Amniotic epithelial cell (primary cell): ENCODE measurements around the gene GIGYF1.

Experiments used
- DNase-seq: peaks from one replicate; pipeline ENCODE4 v3.0.0-alpha.2; 2010; ENCODE audit warnings: low read depth

GIGYF1 gene

DNA sequence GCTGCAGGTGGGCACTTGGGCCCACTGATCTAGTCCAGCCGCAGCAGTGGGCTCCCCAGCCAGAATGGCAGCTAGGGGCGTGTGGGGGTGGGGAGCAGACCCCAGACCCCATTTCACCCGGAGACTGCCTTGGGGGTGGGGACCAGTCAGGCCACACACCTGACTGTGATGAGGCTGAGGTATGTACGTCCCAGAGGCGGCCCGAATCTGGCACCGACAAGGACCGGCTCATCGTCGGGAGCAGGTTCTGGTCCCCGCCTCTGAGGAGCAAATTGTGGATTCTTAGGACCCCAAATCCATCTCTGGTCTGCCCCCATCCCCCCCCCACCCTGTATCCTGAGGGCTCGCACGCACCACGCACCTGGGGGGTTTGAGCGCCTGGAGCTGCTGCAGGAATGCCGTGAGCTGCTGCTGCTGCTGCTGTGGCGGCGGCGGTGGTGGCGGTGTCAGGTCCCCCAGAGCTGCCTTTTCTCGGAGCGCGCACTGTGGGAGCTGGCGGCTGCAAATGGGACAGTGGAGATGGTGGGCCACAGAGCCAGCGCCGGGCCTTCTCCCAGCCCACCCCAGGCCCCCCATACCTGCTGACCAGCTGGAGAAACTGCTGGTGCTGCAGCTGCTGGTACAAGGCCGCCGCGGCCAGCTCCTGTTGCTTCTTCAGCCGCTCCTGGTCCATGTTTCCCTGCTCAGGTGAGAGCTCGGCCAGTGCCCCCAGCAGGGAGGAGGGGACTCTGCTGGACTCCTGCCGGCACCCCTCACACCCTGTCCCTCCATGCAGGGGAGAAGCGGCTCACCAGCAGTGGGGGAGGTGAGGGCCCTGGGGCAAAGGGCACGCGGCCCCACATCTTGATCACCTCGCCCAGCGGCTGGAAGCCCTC is 10.2 kb downstream of the GIGYF1 start:
- no peak for DNase-seq

DNA sequence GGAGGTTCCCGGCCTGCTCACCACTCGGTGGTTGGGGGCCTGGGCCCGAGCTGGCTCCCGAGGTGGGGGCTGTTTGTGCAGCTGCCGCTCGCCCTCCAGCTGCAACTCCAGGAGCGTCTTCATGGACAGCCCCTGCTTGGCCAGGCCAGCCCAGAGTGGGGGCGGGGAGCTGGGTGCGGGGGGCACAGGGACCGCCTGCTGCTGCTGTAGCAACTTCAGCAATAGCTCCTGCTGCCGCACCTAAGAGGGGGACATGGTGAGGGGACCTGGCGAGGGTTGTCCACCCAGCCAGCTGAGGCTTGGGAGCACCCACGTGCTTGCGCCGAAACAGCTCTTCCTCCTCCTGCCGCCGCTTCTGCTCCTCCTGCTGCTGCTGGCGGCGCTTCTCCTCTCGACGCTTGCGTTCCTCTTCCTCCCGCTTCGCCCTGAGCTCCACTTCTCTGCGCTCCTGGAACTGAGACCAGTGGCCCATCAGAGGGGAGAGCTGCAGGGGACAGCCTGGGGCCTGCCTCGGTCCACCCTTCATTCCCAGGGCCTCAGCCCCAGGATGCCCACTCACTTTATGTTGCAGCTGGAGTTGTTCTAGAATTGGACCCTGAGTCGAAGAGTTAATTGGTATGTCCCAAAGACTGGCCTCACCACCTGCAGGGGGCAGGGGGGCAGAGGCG is 10.9 kb downstream of the GIGYF1 start:
- DNase-seq: no peak

DNA sequence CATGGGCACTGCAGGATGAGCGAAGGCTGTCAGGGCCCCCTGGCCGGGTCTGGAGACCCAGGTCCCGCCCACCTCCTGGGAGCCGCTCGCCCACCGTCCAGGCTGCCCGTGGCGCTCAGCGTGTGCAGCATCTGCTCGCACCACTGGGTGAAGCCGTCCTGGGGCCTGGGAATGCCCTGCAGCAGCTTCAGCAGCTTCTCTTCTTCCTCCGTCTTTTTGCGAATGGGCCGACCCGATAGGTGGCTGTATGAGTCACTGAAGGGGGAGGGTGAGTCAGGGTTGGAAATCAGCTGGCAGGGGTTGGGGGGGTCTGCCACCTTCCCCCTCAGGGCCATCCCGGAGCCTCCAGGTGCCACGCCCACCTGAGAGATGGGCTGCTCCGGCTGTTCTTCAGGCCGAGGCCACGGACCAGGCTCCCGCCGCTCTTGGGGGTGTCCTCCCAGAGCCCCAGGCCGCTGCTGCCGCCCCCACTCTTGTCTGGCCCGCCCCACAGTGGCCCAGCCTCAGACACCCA is 11.8 kb downstream of the GIGYF1 start:
- DNase-seq: peak; percentile 40

DNA sequence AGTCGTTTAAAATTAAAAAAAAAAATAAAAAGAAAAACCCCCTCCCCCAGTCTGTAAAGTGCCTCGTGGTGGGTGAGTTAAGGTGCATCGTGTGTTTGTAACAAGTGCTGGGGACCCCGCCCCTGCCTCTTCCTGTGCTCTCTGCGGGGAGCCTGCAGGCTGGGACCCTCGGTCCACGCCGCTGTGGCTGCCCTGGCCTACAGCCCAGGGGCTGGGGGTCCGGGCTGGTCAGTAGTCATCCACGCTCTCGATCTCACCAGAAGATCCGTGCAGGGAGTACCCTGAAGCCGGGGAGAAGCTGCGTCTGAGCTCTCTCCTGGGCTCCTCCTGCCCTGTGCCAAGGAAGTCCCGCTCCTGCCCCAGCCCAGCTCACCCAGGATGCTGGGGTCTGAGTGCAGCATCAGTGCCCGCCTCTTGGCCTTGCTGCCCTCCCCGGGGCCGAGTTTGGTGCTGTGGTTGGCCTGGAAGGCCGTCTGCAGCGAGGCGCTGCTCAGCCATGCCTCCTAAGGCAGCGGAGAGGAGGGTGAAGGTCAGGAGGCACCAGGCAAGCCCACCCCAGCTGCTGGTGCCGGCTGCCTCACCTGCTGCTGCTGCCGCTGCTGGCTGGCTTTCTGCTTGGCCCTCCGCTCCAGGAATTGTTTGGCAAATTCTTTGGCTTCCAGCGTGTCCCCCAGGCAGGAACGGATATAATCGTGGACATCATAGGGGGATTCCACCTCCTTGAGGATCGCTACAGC is 12.4 kb downstream of the GIGYF1 start:
- no peak for DNase-seq

DNA sequence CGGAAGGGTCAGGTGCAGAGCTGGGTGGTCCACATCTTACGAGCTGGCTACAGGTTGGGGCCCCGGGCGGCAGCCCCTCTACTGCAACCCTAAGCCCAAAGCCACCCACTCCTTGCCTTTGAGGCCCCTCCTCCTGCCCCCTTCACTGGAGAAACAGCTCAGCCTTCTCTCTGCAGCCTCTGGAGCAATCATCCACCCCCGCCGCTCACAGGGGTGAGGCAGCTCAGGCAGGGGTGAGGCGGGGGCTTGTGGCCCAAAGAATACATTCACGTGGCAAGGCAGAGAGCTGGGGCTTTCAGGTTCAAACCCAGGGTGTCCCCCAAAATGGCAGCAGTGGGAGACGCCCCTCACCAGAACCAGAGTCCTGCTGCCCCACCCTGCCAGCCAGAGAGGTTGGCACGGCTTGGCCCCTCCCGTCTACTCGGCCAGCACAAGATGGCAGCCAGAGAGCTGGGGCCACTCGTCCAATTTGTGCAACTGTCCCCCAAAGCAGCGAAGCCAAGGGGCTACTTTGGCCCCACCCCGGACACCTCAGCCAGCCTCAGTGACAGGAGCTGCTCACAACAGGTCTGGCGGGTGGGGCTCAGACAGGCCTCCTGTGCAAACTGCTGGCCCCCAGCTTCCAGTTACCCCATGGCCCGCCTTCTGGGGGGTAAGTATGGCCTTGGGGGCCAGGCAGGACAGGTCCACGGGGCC is 13.3 kb downstream of the GIGYF1 start:
- DNase-seq: no peak

DNA sequence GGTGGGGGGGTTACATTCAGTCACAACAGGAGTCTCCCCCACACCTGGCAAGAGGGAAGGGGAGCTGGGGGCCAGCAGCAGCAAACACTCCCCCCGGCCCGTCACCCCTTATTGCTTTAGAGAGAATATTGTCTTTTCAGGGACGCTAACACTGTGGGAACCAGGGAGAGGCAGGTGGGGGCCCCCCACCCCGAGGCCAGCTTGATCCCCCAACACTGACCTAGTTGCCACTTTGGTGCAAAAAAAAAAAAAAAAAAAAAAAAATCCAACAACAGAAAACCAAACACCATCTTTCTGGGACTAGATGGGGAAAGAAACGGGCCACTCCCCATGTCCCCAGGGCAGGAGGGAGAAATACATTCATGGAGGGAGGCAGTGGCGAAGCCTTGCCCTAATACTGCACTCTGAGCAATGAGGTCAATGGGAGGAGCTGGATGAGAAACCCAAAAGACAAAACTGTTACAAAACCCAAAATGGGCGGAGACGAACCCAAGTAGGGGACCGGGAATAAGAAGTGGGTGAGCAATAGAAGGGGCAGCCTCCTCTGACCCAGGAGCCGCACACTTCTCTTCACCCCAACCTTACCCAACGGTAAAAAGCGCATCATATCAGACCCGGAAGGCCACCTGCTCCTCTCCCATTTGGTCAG is 14.0 kb downstream of the GIGYF1 start:
- no peak for DNase-seq

DNA sequence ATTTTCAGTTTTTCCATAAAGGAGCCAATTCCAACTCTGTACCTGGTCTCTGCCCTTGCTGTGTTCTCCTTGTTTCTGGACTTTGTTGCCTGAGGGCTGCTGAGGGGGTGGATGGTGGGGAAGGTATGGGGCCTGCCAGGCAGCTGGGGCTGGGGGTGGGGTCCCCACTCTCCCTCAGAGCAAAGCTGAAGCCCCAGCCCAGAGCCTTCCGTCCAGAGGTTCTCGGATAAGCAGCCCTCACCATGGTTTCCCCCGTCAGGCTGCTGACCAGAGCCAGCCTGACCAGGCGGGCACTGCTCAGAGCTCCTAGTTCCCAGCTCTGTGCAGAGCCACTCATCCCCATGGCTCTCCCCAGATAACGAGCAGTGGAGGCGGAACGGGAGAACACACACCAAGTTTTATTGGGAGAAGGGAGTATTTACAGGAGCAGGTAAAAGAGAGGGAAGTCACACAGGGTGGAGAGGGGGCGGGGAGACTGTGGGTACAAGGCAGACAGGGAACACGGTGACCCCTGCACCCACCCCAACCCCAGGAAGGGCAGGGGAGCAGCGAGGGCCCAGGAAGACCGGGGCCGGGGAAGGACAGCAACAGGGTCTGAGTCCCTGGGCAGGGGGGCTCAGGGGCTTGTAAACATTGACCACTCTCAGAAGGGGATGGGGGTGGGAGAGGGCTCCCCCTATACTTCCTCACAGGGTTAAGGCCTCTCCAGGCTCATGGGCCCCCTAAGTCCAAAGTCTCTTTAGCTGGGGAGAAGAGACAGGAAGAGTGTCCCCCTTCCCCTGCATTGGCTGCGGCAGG is 14.7 kb downstream of the GIGYF1 start:
- DNase-seq: no peak

DNA sequence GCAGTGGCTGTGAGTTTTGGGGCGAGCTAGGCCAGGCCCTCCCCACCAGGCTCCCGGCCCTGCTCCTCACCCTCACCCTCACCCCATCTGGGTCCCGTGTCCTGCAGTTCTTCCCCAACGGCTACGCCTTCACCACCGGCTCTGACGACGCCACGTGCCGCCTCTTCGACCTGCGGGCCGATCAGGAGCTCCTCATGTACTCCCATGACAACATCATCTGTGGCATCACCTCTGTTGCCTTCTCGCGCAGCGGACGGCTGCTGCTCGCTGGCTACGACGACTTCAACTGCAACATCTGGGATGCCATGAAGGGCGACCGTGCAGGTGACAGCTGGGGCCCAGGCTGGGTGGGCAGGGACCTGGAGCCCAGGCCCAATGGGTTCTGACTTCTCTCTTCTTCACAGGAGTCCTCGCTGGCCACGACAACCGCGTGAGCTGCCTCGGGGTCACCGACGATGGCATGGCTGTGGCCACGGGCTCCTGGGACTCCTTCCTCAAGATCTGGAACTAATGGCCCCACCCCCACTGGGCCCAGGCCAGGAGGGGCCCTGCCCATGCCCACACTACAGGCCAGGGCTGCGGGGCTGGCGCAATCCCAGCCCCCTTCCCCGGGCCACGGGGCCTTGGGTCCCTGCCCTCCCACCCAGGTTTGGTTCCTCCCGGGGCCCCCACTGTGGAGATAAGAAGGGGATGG is 15.6 kb downstream of the GIGYF1 start:
- no peak for DNase-seq

DNA sequence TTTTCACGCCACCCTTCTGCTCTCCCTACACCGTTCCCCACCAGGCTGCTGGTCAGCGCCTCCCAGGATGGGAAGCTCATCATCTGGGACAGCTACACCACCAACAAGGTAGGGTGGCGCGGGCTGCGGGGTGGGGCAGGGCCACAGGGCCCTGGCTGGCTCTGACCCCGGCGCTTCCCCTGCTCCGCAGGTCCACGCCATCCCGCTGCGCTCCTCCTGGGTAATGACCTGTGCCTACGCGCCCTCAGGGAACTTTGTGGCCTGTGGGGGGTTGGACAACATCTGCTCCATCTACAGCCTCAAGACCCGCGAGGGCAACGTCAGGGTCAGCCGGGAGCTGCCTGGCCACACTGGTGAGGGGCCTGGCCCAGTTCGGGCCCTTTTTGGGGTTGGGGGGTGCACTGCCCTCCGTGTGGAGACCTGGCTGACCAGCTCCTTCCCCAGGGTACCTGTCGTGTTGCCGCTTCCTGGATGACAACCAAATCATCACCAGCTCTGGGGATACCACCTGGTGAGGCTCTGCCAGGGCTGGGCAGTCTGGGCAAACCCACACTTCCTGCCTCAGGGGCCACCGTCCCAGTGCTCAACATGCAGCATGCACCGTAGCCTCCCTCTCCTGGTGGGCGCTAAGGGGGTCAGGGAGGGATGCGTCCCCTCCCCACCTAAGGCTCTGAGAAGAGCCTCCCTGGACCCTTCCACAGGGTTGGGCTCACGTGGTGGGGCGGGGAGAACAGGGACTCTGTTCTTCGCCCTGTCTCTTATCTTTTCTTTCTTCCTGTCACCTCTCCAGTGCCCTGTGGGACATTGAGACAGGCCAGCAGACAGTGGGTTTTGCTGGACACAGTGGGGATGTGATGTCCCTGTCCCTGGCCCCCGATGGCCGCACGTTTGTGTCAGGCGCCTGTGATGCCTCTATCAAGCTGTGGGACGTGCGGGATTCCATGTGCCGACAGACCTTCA is 16.5 kb downstream of the GIGYF1 start:
- no peak for DNase-seq

DNA sequence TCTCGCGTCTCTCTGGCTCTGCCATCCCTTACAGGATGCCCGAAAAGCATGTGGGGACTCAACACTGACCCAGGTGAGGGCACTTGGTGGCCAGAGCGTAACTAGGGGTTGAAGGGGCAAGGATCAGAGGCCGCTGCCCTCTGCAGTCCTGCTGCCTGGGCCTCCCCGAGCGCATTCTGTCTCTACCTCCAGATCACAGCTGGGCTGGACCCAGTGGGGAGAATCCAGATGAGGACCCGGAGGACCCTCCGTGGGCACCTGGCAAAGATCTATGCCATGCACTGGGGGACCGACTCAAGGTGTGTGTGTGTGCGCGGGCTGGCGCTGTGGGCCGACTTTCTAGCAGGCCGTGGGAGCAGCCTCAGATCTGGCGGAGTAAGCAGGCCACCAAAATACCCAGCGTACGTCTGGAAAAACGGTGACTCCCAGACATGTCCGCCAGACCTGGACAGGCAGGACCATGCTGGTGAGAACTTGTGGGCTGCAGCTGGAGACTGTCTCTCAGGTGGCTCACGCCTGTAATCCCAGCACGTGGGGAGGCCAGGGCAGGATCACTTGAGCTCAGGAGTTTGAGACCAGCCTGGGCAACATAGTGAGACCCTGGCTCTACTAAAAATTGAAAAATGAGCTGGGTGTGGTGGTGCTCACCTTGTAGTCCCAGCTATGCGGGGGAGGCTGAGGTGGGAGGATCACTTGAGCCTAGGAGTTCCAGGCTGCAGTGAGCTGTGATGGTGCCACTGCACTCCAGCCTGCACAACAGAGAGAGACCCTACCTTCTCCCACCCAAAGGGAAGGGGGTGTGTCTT is 17.3 kb downstream of the GIGYF1 start:
- no peak for DNase-seq

DNA sequence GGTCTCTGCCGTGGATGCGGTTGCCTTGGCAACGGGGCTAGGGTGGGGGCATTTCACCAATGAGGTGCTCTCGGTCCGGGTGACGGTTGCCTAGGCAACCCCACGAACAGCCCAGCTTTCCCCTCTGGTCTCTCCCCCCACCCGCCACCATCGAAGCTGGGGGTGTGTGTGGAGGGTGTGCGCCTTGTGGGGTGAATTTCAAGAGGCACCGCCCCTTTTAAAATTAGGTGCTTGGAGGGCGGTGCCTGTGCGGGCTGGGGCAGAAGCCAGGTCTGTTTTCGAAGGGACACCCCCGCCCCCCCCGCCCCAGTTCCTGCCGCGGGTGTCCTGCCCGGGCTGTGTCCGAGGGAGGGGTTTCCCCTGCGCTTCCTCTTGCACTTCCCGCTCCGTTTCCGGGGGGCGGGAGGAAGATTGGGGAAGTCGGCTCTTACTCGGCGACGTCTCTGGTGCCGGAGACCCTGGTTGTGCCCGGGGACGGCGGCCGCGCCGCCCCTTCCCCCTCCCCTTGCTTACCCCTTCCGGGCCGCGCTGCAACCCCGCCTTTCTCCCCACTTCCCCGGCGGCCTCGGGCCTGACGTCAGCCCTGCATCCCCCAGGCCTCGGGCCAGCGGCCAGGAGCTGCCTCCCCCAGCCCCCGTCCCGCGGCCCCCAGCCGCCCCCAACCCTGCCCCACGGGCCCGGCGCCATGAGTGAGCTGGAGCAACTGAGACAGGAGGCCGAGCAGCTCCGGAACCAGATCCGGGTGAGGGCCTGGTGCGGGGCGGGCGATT is 18.3 kb downstream of the GIGYF1 start:
- DNase-seq: peak; percentile 64

DNA sequence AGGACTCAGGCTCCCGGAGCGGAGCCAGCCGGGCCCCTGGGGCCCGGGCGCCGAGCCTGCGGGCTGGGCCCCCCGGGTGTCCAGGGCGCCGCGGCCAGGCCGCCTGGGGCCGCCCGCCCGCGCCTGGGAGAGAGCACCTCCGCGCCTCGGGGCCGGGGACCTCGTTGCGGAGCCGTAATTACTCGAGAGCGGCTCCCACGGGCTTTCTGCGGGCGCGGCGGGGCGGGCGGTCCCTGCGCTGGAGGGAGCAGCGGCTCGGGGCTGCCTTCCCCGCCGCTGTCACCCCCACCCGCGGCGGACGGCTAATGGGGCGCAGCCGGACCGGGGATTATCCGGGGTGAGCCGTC is 19.0 kb downstream of the GIGYF1 start:
- no peak for DNase-seq

DNA sequence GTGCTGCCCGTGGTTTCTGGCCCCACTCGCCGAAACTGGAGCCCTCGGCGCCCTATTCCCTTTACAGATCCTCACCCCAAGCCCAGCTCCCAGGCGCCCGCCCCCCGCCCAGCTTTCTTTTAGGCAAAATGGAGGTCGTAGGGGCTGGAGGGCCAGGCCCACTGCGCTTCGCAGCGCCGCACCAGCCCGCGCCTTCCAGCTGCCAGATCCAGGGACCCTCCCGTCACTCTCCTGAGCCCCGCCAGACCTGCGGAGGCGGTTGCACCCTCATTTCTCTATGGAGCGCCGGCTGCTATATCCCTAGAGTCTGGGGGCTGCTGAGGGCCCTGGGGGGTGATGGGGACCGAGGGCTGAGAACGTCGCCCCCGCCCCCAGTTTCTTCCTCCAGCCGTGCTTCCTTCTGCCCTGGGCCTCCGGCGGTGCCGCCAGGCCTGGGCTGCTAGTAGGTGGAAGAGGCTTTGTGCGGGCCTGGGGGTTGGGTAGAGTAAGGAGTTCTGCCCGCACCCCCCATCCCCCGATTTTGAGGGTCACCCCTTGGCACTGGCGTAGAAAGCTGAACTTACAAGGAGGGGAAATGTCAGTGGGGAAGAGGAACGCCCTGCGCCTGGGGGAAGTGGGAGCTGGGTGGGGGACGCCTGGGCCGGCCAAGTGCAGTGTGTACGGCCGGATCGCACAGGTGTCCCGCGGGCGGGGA is 19.5 kb downstream of the GIGYF1 start:
- no peak for DNase-seq

DNA sequence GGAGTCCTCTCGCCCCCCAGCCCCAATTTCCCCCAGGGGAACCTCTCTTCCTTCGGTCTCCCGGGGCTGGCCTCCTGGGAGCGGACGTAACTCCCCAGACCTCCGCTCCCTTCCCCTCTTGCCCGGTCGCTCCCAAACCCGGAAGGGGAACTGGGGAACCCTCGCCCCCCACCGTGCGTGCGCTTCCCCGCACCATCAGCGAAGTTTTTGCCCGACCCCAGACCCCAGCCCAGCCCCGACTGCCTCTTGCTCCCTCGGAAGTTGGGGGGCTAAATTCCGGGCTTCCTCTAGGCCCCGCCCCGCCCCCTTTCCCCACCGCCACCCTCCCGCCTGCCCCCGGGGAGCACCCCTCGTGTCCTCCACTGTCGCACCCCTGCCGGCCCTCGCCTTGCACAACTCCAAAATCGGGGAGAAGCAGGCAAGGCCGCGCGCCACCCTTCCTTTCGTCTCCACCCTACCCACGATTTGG is 20.1 kb downstream of the GIGYF1 start:
- peak; percentile 30 for DNase-seq

DNA sequence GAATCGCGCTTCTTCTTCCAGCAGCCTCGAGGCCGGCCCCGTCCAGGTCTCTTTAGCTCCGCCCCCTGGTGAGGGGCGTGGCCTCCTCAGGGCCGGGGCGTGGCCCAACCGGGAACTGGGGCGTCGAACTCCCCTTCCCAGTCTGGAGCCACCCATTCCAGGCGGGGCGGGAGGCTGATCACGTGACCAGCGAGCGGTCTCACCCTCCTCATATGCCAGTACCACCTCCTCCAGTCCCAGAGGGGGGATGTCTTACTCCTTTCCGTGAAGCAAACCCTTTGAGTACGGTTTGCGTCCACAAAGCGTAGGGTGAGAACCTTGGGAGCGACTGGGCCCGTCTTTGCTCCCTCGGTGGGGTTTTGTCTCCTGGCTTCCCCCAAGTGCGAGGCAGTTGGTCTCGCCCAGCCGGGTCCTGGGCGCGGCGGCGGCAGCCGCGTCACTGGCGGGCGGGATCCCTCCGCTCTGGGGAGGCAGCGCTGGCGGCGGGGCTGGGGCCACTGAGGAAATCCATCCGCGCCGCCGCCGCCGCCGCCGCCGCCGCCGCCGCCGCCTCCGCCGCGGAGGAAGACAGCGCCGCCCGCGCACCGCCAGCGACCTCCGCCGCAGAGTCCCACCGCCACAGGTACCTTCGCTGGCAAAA is 20.6 kb downstream of the GIGYF1 start, which contains the start of gene GNB2:
Gene GNB2 (plus strand): TSS at position 439 of the 640 bp plus-strand sequence. CDS start 2,526 bp downstream, outside the sequence.
- peak; percentile 99 for DNase-seq
